CD14-positive monocyte (primary cell): ENCODE results near the gene SSBP2. TPM values are rescaled to one million over a fixed set of nuclear protein-coding genes. Genes with fewer than 3 reads are reported as not detected.

Source experiments
- DNase-seq, 3 donors: peaks; one replicate each; pipeline ENCODE4 v3.0.0-alpha.2; 2011 to 2022
- H2AFZ ChIP-seq: 2 replicates; pipeline ENCODE4 v1.6.0; 2012; ENCODE audit warnings: mild to moderate bottlenecking, low read depth, low read length, inconsistent platforms; ENCODE audit not compliant: insufficient read depth, poor library complexity, severe bottlenecking
- H3K27ac ChIP-seq, 2 donors: 1 replicate in 1 of 2; 2 replicates in 1 of 2; pipeline ENCODE4 v1.5.1; 2012 to 2013; ENCODE audit warnings: low read length in 2 of 2, control low read depth in 1 of 2, inconsistent platforms in 1 of 2, low read depth in 1 of 2, mild to moderate bottlenecking in 1 of 2
- H3K27me3 ChIP-seq, 2 donors: one replicate each; pipeline versions ENCODE4 v1.6.0 to v1.6.1; 2011 to 2013; ENCODE audit warnings: low read length in 2 of 2; ENCODE audit not compliant: control insufficient read depth in 2 of 2, insufficient read depth in 2 of 2
- H3K36me3 ChIP-seq, 2 donors: replicated peaks in 1 of 2; 1 replicate in 1 of 2; 2 replicates in 1 of 2; pipeline versions ENCODE4 v1.5.1 to v1.6.1; 2012 to 2013; ENCODE audit warnings: low read length in 2 of 2, control low read depth in 1 of 2, inconsistent platforms in 1 of 2, mild to moderate bottlenecking in 1 of 2; ENCODE audit not compliant: insufficient read depth in 2 of 2, control insufficient read depth in 1 of 2
- H3K4me1 ChIP-seq, 2 donors: 1 replicate in 1 of 2; 2 replicates in 1 of 2; pipeline versions ENCODE4 v1.5.1 to v1.6.1; 2012 to 2013; ENCODE audit warnings: low read length in 2 of 2, control low read depth in 1 of 2, inconsistent platforms in 1 of 2, mild to moderate bottlenecking in 1 of 2, moderate library complexity in 1 of 2; ENCODE audit not compliant: insufficient read depth in 2 of 2, control insufficient read depth in 1 of 2
- H3K4me2 ChIP-seq: replicated peaks from 2 replicates; pipeline ENCODE3; 2012; ENCODE audit warnings: low read length, moderate library complexity, mild to moderate bottlenecking; ENCODE audit not compliant: poor library complexity, severe bottlenecking; ENCODE audit errors: extremely low read depth
- H3K4me3 ChIP-seq, 3 experiments: fragments of 200-600 bp in 1 of 3; sonication (generic) in 1 of 3; replicated peaks in 1 of 3; 1 replicate in 2 of 3; 2 replicates in 1 of 3; pipeline ENCODE4 v1.5.1; 2011 to 2013; ENCODE audit warnings: low read length in 3 of 3, mild to moderate bottlenecking in 3 of 3, control low read depth in 2 of 3, low read depth in 2 of 3, inconsistent platforms in 1 of 3, moderate library complexity in 1 of 3
- H3K79me2 ChIP-seq: 2 replicates; pipeline ENCODE4 v1.6.0; 2012; ENCODE audit warnings: mild to moderate bottlenecking, control low read depth, inconsistent platforms, low read length, moderate library complexity; ENCODE audit not compliant: insufficient read depth
- H3K9ac ChIP-seq: 2 replicates; pipeline ENCODE4 v1.6.0; 2017; ENCODE audit warnings: low read length, mild to moderate bottlenecking; ENCODE audit not compliant: insufficient read depth, poor library complexity, severe bottlenecking
- H3K9me3 ChIP-seq, 2 donors: replicated peaks in 1 of 2; 1 replicate in 1 of 2; 2 replicates in 1 of 2; pipeline versions ENCODE4 v1.5.1 to v1.6.1; 2012 to 2013; ENCODE audit warnings: low read length in 2 of 2, control low read depth in 1 of 2; ENCODE audit not compliant: control insufficient read depth in 1 of 2, insufficient read depth in 1 of 2
- H4K20me1 ChIP-seq: 2 replicates; pipeline ENCODE4 v1.6.0; 2012; ENCODE audit warnings: mild to moderate bottlenecking, low read length, control low read depth, moderate library complexity; ENCODE audit not compliant: insufficient read depth
- H3K27ac Mint-ChIP-seq, 7 donors: one replicate each; pipeline ENCODE4 v1.8.0; 2020; ENCODE audit warnings: mild to moderate bottlenecking in 7 of 7, mixed read lengths in 7 of 7, moderate library complexity in 6 of 7, inconsistent platforms in 2 of 7
- H3K27me3 Mint-ChIP-seq, 3 donors: one replicate each; pipeline ENCODE4 v1.8.0; 2021 to 2022; ENCODE audit warnings: low read depth in 3 of 3, mild to moderate bottlenecking in 3 of 3, mixed read lengths in 3 of 3, moderate library complexity in 3 of 3, inconsistent platforms in 1 of 3
- H3K36me3 Mint-ChIP-seq, 2 donors: one replicate each; pipeline ENCODE4 v1.8.0; 2020; ENCODE audit warnings: mixed read lengths in 2 of 2, inconsistent platforms in 1 of 2, mild to moderate bottlenecking in 1 of 2
- H3K4me1 Mint-ChIP-seq: one replicate; pipeline ENCODE4 v1.8.0; 2020; ENCODE audit warnings: mild to moderate bottlenecking, mixed read lengths
- H3K4me3 Mint-ChIP-seq, 2 donors: one replicate each; pipeline ENCODE4 v1.8.0; 2020; ENCODE audit warnings: mild to moderate bottlenecking in 2 of 2, mixed read lengths in 2 of 2, moderate library complexity in 1 of 2
- H3K9me3 Mint-ChIP-seq, 7 donors: one replicate each; pipeline ENCODE4 v1.8.0; 2020 to 2022; ENCODE audit warnings: mixed read lengths in 7 of 7, mild to moderate bottlenecking in 6 of 7, moderate library complexity in 6 of 7, inconsistent platforms in 2 of 7
- WGBS: methylation state at CpG from one replicate; pipeline ENCODE4 v1.1.5; 2013; ENCODE audit warnings: missing lambda C conversion rate; ENCODE audit not compliant: insufficient coverage; 5-methylcytosine and 5-hydroxymethylcytosine counted together
- intact Hi-C, 2 donors: fragments of 100-400 bp; cut with micrococcal nuclease; formaldehyde crosslinking; loops; one replicate each; pipeline versions ENCODE4 v1.15.0 to v1.15.1; 2023
- polyA plus RNA-seq, 3 donors: library from polyadenylated mRNA; depleted of rRNA in 1 of 3; unstranded in 2 of 3; stranded (reverse) in 1 of 3; fragments of 300-500 nt in 2 of 3; fragments of >200 nt in 1 of 3; fragmentation: Illumina TruSeq in 2 of 3; gene quantifications; 1 replicate in 2 of 3; 2 replicates in 1 of 3; pipeline ENCODE4 v1.2.3, GENCODE V29; 2012 to 2021
- TF ChIP-seq, protein P1 (sequence below): fragments of 200-600 bp; IDR thresholded peaks from one replicate; pipeline ENCODE4 v1.8.0; 2022; ENCODE audit warnings: antibody characterized with exemption, mild to moderate bottlenecking

Gene SSBP2
- polyA plus RNA-seq, 3 donors: 29.1 to 55.2 (median 53.4) TPM

DNA sequence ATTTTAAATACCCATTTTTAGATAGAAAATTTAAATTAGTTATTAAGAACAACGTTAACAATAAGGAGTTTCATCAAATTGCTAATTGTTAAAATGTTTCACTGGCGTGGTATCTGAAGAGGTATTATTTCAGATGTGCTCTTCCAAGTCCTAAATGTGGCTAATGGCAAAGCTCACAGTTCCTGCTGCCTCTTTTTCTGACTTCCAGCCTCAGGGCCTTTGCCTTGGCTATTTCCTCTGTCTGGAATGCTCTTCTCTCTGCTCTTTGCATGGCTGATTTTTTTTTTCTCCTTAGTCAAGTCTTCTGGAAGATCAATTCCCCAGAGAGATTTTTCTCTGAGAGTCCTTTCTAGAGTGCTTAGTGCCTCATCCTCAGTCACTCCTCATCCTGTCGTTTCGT lies 9.6 kb upstream of the SSBP2 start:
- Mint-ChIP-seq H3K27me3 (peaks cover 0 to 2% (median 2%) of the 10 kb centered on the region in 3 donors), H3K4me1 (peaks cover 28% of the 10 kb centered on the region), H3K36me3 (no peaks in the 10 kb centered on the region), H3K9me3 (peaks cover 0 to 3% (median 0%) of the 10 kb centered on the region in 7 donors), H3K27ac (no peak overlapping the region), H3K4me3 (no peak overlapping the region)
- WGBS: no CpG with 5 or more reads among the region's 4 CpGs
- H3K4me2 ChIP-seq: no peak overlapping the region
- H3K36me3 ChIP-seq: no peaks in the 10 kb centered on the region
- H3K4me3 ChIP-seq: no peak overlapping the region
- no peaks in the 10 kb centered on the region for H4K20me1 ChIP-seq
- peaks cover 16 to 18% of the 10 kb centered on the region in 2 donors for H3K4me1 ChIP-seq
- H3K27ac ChIP-seq: no peak overlapping the region
- intact Hi-C loops: no loop called here
- H3K79me2 ChIP-seq: no peaks in the 10 kb centered on the region
- H3K9me3 ChIP-seq: no peaks in the 10 kb centered on the region
- TF ChIP-seq, protein P1, sequence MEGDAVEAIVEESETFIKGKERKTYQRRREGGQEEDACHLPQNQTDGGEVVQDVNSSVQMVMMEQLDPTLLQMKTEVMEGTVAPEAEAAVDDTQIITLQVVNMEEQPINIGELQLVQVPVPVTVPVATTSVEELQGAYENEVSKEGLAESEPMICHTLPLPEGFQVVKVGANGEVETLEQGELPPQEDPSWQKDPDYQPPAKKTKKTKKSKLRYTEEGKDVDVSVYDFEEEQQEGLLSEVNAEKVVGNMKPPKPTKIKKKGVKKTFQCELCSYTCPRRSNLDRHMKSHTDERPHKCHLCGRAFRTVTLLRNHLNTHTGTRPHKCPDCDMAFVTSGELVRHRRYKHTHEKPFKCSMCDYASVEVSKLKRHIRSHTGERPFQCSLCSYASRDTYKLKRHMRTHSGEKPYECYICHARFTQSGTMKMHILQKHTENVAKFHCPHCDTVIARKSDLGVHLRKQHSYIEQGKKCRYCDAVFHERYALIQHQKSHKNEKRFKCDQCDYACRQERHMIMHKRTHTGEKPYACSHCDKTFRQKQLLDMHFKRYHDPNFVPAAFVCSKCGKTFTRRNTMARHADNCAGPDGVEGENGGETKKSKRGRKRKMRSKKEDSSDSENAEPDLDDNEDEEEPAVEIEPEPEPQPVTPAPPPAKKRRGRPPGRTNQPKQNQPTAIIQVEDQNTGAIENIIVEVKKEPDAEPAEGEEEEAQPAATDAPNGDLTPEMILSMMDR: no peak
- H3K9ac ChIP-seq: no peak overlapping the region
- H2AFZ ChIP-seq: no peak overlapping the region
- DNase-seq: no peak
- H3K27me3 ChIP-seq: no peaks in the 10 kb centered on the region

DNA sequence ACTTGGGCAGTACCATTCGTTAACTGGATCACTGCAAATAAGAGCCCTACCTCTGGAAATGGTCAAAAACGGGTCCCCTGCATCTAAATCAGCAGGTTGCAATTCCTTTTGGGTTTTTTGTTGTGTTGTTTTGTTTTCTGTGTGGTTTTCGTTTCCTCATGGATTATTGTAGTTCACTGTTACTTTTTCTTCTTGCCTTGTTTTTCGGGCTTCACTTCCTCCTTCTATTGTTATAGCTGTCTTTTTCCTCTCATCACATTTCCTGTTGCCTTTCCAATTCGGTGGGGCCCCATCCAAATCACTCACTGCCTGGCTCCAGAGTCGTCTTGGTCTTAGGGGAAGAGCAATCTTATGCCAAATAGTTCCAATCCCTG lies 8.7 kb upstream of the SSBP2 start:
- Histone ChIP-seq H3K36me3 (no peaks in the 10 kb centered on the region), H2AFZ (peak overlapping the region; percentile 70), H4K20me1 (no peaks in the 10 kb centered on the region), H3K27me3 (no peaks in the 10 kb centered on the region), H3K9me3 (no peaks in the 10 kb centered on the region), H3K9ac (no peak overlapping the region), H3K27ac (peak overlapping the region in 1 of 2 donors; percentile 20), H3K79me2 (no peaks in the 10 kb centered on the region), H3K4me2 (peak overlapping the region; percentile 53), H3K4me3 (peak overlapping the region; percentile 33 to 59 (median 46)), H3K4me1 (peaks cover 16 to 18% of the 10 kb centered on the region in 2 donors)
- TF ChIP-seq, protein P1: no peak
- 0% methylated on average over 1 of the region's 6 CpGs for WGBS
- peaks cover 0 to 3% (median 0%) of the 10 kb centered on the region in 7 donors for H3K9me3 Mint-ChIP-seq
- peaks cover 0 to 2% (median 2%) of the 10 kb centered on the region in 3 donors for H3K27me3 Mint-ChIP-seq
- peak overlapping the region; percentile 58 to 79 for H3K4me3 Mint-ChIP-seq
- peaks cover 28% of the 10 kb centered on the region for H3K4me1 Mint-ChIP-seq
- intact Hi-C loops: loop anchor here (10.0 kb wide), 2 partner anchors 215 to 415 kb away; partner anchors contain the start of gene ATG10 (in 1 of the 2)
- no peak for DNase-seq
- no peaks in the 10 kb centered on the region for H3K36me3 Mint-ChIP-seq
- peak overlapping the region in 5 of 7 donors; percentile 0 to 77 (median 27) for H3K27ac Mint-ChIP-seq
